ENCODE measurements around the gene PRR29.
"Not testable (repeated sequence)": the region's sequence is repeated elsewhere in the genome, so short reads cannot be mapped to it uniquely, and the experiment has no call there.

PRR29 gene

DNA sequence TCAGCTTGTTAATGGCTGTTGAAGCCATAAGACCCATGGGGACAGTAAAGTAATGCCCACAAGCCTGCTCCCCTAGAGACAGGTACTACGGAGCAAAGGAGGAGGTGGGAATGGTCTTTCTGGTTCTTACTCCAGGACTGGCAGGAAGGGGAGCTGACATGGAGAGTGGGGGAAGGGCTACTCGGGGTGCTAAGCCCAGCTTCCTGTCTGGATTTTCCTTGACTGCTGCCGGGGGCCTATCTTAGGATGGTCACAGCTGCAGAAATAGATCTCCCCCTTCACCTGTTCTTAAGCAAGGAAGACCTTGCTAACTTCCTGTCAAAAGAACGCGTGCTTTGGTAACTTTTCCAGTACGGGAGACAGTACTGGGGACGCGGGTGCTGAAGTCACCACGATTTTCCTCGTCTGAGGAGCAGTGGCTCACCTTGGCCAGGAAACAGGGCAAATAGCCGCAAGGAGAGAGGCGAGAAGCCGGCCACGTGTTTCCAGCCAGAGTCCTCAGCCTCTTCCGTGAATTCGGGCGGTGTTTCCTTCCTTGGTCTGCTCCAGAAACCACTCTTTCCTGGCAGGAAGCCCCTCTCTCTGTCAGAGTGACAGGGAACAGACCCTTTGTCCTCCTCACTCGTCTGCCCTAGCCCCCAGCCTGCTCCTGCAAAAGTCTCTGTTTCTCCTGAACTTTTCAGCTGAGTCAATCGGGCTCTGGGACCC, 656 bp upstream of the PRR29 start:
- no peak for DNase-seq (ENCODE audit: low spot score)

DNA sequence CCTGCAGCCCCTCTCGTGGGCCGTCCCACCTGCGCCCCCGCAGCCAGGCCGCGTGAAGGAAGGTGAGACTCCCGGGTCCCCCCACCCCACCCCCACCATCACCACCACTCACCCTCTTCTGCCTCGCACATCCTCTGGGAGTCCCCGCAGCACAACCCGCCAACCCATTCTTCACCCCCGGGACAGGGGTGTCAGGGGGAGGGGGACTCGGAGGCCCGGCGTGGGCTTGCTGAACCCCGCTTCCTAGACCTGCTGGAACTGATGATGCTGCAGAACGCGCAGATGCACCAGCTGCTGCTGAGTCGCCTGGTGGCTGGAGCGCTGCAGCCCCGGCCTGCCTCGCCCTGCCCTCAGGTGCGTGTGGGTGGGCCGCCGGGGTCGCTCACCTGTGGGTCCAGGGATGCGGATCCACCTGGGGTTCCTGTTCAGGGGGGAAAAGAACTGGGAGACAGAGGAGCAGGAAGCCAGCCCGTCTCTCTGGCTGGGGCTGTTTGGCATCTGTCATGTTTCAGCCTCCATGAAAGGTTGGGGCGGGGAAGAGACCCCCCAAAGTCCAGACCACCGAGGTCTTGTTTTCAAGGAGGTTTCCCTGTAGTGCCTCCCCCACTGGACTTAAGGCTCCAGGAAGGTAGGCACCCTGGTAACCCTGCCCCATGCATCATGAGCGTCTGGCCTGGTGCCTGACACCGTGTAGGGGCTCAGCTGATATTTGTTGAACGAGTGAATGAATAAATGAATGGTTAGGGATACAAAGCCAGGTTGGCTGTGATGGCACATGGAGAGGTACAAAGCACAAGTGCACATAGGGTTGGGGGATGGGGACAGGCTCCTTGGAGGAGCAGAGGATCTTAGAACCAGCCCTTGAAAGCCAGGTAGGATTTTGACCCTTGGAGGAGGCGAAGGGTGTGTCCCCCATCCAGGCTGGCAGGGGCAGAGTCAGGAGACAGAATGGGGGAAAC, 849 bp downstream of the PRR29 start:
- no peak for DNase-seq (ENCODE audit: low spot score)

DNA sequence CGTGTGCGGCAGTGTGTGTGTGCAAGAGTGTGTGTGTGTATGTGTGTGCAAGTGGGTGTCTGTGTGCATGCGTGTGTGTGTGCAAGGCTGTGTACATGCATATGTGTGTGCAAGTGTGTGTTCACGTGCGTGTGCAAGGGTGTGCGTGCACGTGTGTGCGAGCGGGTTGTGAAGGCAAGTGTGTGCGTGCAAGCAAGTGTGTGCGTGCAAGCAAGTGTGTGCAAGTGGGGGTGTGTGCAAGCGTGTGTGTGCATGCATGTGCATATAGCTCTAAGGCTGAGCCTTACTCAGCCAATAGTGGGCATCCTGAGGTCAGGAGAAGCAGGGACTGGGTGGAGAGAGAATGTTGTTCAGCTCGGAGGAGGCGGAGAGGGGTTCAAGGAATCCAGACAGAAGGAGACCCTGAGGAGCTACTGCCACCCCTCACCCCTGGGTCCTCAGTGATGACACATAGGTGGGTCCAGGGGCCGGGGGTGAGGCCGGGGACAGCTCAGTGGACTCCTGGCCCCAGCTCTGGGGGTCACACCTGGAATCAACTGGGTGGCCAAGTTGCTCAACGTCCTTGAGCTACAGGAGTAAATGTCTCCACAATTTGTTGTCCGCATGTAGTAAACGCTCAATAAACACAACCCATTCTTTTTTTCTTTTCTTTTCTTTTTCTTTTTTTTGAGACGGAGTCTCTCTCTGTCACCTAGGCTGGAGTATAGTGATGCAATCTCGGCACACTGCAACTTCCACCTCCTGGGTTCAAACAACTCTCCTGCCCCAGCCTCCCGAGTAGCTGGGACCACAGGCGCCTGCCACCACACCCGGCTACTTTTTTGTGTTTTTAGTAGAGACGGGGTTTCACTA, 1.8 kb downstream of the PRR29 start:
- DNase-seq (ENCODE audit: low spot score) = no peak

DNA sequence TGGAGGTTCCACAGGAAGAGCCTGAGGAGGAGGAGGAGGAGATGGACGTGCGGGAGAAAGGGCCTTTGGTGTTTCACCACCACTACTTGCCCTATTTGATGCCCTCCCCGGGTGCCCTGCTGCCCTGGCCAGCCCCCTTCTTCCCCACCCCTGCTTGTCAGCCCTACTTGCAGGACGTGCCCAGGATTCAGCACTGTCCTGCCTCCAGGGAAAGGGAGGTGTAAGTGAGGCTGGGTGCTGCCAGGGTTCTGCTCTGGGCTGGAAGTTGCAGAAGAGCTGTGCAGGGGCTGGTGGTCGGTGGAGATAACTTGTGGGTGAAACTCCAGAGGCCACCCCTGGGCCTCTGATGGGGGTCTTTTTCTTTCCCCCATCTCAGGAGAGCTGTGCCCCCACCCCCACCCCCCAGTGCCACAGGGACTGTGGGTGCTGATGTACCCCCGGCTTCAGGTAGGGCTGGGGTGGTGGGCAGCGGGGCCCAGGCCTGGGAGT, 3.0 kb downstream of the PRR29 start:
- DNase-seq (ENCODE audit: low spot score) = no peak

DNA sequence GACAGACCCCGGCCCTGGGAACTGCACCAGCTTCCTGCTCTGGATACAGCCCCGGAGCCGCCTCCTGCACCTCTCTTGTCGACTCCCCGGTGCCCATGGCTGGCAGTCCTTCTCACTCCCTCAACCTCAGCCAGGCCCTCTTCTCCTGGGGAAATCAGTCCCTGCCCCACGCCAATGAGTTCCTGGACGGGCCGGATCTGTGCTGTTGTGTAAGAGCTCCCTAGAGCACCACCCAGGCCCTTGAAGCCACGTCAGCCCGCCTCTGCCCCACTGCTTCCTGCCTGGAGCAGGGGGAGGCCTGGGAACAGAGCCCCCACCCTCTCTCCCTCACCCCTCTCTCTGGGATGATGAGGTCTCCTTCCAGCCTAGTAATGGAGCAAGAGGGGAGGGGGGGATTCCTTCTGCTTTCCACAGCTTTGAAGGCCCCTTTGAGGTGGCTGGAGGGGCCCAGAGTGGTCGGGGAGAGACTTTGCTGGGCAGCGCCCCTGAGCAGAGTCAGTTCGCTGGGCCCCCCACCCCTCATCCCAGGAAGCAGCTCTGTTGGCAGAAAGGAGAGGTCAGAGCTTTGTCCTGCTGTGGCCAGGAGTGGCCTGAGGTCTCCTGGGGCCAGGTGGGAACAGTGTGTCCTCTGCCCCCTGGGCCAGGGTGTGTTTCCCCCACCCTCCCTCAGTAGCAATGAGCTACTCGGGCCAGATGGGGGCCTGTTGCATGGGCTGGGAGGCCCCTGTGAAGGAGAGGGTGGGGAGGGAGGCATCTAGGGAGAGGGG, 3.8 kb downstream of the PRR29 start:
- DNase-seq (ENCODE audit: low spot score) = no peak

DNA sequence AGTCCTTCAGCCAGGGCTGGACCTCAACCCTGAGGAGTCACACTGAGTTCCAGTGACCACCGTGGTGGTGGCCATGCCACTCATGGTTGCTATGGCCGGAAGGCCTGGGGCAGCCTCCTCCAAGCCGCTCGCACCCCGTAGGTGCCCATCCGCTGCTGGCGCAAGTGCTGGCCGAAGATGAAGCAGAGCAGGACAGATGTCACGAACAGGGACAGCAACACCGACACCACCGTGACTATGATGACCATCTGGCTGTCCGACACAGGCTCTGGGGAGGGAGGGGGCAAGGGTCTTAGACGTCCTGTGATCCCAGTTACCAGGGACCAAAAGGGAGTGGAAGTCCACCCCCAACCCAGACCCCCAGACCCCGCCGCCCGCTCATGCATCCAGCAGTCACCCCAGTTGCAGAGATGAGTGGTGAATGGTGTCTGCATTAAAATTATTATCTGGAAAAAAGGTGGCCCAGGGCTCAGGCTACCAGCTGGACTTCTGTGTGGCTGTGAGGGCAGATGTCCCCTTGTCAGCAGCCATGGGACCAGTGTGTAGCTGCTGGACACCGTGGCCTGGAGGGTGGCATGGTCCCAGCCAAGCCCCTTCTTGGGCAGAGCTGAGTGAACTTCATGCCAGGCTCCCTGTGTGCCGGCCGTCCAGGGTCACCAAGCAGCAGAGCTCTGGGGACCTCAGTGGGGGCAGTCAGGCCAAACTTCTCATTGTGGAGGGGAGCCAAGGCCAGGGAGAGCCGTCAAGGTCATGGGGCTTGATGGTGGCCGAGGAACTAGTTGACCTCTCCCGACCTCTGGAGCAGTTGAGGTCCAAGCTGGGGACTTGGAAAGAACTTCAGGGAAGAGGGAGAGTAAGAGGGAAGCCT, 4.7 kb downstream of the PRR29 start:
- DNase-seq (ENCODE audit: low spot score) = no peak

DNA sequence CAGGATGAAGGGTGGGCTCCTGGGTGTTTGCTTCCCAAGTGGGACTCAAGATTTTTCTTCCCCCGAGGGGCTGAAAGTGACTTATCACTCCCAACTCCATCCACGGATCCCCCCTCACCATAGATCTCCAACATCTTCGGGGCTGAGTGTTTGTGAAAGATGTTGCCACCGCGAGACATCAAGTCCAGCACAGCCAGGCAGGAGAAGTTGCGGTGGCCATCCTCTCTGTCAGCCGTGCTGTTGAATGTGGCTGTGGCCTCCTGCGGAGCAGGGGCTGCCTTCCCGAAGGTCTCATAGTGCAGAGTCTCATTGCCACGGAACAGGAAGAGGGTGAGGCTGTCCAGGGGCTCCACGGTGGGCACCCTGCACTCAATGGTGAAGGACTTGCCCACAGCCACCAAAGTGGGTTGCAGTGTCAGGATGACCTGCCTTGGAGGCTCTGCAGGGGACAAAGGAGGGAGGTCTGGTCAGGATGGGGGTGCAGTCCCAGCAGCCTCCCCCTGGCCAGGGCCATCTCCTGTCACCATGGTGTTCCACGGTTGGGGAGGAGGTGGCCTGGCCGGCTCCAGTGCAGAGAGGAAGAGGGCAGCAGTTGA, 5.5 kb downstream of the PRR29 start:
- DNase-seq (ENCODE audit: low spot score) = no peak

DNA sequence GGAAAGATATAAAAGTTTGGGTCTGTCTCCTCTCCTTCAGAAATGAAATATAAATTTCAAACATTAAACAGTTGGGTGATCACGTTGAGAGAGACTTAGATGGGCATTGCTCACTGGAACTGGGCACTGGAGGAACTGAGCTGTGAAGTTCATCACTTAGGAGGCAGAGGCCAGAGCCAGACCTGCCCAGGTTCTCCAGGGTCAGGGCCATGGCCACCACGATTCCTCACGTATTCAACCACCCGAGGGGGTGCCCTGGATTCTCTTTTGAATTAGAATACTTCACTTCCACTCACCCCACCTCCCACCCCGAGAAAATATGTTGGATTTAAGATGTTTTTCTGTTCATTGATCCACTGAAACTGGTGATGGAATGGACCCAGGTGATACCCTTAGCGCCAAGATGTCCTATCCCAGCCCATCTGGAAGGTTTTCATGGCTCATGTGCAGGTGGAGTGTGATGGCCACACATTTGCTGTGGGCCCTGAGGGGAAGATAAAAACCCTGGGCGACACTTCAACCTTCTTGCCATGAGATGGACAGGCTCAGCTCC, 6.1 kb downstream of the PRR29 start:
- no peak for DNase-seq (ENCODE audit: low spot score)

DNA sequence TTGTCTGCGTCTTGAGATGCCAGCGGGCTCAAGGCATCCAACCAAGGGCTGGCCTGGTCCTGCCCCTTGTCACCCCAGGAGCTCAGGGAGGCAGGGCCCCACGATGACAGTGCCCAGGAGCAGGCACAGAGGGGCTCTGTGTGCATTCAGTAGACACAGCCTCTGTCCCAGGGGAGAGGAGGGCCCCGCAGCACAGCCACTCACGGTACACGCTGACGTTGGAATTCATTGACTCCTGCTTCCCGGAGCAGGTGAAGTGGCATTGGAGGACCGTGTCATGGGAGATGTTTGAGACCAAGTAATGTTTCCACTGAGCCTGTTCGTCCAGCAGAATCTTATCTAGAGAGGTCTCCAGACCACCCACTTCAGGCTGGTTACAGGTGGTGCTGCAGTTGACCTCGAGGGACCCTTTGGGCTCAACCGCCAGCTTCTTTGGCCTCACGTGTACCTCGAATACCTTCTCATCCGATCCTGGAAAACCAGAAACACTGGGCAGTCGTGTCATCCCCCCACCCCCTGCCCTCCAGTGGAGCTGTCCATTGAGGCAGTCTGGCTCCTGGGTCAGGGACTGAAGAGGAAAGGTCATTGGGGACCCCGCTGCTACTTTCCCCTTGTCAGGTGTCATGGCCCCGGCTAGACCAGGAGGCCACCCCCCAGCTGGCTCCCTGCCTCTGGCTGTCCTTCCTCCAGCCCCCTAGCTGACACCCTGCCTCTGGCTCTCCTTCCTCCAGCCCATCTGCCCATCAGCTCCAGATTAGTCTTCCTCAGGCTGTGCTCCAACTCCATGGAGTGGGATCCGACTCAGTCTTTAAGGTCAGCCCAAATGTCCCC, 7.0 kb downstream of the PRR29 start:
- DNase-seq (ENCODE audit: low spot score) = no peak

DNA sequence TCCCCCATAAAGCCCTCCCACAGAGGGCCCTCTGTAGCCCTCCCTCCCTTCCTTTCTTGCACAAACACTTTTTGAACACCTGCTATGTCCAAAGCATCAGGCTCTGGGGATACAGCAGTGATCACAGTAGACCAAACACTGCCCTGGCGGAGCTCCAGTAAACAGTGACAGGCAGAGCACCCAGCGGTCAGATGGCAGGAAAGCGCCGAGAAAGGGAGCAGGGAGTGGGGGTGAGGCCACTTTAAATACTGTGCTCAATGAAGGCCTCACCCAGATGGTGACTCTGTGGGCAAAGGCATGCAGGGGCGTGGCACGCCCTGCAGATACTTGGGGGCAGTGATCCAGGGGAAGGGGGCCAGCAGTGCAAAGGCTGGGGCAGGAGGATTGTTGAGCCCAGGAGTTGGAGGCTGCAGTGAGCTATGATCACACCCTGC, 7.6 kb downstream of the PRR29 start:
- no peak for DNase-seq (ENCODE audit: low spot score)

DNA sequence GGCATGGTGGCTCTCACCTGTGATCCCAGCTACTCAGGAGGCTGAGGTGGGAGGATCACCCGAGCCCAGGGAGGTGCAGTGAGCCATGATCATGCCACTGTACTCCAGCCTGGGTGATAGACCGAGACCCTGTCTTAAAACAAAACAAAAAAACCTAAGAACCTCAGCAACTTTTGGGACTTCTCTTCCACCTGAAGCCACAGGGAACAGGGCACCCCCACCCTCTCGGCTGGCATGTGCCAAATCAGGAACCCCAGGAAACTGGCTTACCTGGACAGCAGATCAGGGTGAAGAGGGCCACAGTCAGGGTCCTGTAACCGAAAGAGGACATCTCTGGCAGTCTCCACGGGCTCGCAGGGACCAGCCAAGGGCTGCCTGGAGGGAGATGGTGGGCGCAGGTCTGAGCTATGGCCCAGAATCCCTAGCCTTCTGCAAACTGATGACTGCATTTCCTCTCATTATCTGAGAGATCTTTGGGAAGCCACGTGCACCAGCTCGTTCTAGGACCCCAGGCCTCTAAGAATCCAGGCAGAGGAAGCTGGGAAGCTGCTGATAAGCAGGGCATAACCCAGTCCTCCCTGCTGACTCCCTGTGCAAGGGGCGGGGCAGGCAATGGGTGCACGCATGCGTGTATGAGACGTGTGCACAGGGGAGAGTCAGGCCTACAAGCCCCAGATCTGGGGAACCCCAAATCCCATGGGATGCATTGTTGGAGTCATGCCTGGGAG, 8.4 kb downstream of the PRR29 start:
- no peak for DNase-seq (ENCODE audit: low spot score)

DNA sequence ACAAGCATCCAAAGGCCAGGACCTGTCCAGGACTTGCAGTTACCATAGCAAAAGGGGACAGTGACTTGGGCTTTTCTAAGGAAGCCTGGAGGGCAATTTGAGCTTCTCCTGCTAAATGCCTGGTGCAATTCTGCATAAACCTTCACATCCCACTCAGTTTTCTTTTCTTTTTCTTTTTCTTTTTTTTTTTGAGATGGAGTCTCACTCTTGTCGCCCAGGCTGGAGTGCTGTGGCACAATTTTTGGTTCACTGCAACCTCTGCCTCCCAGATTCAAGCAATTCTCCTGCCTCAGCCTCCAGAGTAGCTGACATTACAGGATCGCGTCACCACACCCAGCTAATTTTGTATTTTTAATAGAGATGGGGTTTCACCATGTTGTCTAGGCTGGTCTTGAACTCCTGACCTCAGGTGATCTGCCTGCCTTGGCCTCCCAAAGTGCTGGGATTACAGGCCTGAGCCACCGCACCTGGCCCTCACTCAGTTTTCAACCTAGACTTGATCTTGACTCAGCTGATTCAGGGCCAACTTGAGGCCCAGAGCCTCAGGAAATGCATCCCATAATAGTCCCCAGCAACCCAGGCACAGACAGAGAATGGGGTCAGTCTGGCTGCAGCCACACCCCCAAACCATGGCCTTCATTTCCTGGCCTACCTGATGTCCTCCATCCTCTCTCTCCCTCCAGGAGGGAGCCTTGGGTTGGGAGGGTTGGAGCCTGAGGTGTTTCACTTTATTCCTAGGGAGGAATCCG, 9.1 kb downstream of the PRR29 start:
- not testable (repeated sequence) for DNase-seq (ENCODE audit: low spot score)

DNA sequence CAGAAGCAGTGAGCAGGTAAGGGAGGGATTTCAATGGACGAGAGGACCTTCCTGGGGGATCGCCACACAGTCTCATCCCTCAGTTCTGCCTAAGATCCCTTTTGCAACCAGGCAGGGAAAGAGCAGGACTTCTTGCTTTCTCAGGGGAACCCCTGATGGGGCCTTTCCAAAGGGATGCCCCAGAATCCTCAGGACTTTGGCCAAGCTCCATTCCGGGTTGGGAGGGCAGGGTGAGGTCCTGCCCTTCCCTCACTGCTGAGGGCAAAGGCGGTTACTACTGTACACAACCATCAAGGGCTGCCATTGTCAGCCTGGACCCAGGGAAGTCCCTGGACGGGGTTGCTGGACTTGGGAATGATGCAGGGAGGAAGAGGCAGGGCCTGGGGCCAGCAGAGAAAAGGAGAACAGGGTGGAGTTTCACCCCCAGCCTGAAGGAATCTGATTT, 9.7 kb downstream of the PRR29 start:
- DNase-seq (ENCODE audit: low spot score) = no peak

DNA sequence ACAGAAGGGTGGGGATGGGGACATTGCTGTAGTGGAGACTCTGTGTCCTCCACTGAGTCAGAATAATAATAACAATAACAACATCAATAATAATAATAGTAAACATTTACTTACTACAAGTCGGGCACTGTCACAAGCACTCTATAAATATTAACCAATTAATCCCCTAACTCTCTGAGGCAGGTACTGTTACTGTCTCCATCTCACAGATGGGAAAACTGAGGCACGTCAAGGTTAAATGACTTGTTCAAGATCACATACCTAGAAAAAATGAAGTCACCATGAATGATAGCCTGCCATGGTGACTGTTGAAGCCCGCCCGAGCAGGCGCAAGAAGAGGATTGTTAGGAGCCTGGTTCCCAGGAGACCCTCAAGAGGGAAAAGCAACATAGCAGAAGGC, 10.2 kb downstream of the PRR29 start:
- DNase-seq (ENCODE audit: low spot score) = no peak

DNA sequence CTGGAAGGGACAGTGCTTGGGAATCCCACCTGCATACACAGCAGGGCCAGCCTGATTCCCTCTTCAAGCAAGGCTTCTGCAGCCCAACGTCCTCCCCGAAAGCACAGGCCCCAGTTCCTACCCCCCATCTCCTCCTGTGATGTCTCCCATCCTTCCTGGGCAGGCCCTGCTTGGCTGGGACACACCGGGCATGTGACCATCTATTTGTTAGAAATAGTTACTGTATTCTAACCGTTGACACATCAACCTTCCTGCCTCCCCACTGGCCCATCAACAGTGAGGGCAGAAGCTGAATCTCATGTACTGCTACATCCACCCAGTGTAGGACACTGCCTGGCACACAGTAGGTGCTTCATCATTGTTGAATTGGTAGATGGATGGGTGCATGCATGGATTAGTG, 10.7 kb downstream of the PRR29 start:
- no peak for DNase-seq (ENCODE audit: low spot score)

DNA sequence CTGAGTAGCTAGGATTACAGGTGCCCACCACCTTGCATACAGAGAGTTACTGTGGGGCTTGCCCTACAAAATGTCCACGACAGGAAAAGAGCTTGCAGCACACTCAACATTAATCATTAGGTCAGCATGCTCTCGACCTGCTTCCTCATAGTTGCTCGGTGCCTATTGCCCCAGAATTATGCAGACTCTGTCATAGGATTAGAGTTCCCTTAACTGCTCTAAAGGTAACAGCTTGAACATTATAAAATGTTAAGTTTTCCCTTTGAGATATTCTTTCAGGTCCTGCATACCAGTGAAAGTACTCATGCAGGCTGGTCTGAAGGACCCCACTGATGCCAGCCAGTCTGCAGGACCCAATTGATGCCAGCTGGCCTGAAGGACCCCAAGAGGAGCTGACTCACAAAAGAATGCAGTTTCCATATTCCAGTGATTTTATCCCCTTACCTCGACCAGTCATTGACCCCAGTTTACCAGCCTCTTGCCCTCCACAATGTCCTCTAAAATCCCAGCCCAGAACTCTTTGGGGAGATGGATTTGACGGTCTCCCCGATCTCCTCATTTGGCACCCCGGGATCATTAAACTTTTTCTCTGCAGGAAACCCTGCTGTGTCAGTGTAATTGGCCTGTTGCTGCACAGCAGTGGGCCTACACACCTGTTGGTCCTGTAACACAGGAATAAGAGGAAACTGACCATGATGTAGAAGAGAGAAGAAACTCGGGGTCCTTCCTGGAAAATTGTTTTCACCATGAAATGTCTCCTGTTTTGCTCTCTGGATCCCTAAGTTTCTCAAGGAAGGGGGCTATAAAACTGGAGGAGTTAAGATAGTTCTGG, 11.6 kb downstream of the PRR29 start:
- no peak for DNase-seq (ENCODE audit: low spot score)

Data from pons (tissue), 1 donor.